T-helper 1 cell treated with Interleukin-12 subunit alpha and Interleukin-12 subunit beta and Interleukin-4 antibody, amounts not matched to agents 30 ng/mL and 1 ng/mL, for 36 hours (primary cell): Measurements from ENCODE around the gene SLC25A40. TPM values are rescaled to one million over a fixed set of nuclear protein-coding genes. Genes with fewer than 3 reads are reported as not detected.

Experiments used
- intact Hi-C: fragments of 100-400 bp; cut with micrococcal nuclease; formaldehyde crosslinking; loops from one replicate; pipeline ENCODE4 v1.15.1; 2024
- total RNA-seq: library from RNA; stranded (reverse); gene quantifications from 2 replicates; pipeline ENCODE4 v1.2.3, GENCODE V29; 2022

SLC25A40 gene
- total RNA-seq, 1 donor from 2014 or later: 42.1 TPM

- intact Hi-C loops: loop anchor here (1.0 to 5.0 kb wide), 5 partner anchors 90 to 425 kb away; partner anchors contain the start of genes ADAM22 and SRI
Measured at GRCh38 chr7:87797395-87797794, 78.8 kb downstream of the SLC25A40 start.

GRCh38 chr7:87785368-87785995 lies 90.7 kb downstream of the SLC25A40 start:
- intact Hi-C loops: no loop called here

- intact Hi-C loops: no loop called here
Measured at GRCh38 chr7:87784424-87784823, 91.7 kb downstream of the SLC25A40 start.

Other genes starting within 250 kb of the SLC25A40 start
- gene RUNDC3B, start 248.0 kb downstream of the SLC25A40 start, total RNA-seq: not detected in 2 replicates
- 52.2 and 58.0 TPM in 2 replicates for gene DBF4, start 133 bp upstream of the SLC25A40 start, total RNA-seq
- 1.2 TPM in 2 replicates for gene ADAM22, start 57.9 kb upstream of the SLC25A40 start, total RNA-seq